ENCODE measurements around the gene TEAD4.
"Not testable (repeated sequence)": the region's sequence is repeated elsewhere in the genome, so short reads cannot be mapped to it uniquely, and the experiment has no call there.

The TEAD4 gene

GRCh38 chr12:3054374-3054773 is 95.2 kb downstream of the TEAD4 start:
- no peak for DNase-seq

GRCh38 chr12:3055026-3055703 is 96.0 kb downstream of the TEAD4 start:
- DNase-seq = no peak

DNA sequence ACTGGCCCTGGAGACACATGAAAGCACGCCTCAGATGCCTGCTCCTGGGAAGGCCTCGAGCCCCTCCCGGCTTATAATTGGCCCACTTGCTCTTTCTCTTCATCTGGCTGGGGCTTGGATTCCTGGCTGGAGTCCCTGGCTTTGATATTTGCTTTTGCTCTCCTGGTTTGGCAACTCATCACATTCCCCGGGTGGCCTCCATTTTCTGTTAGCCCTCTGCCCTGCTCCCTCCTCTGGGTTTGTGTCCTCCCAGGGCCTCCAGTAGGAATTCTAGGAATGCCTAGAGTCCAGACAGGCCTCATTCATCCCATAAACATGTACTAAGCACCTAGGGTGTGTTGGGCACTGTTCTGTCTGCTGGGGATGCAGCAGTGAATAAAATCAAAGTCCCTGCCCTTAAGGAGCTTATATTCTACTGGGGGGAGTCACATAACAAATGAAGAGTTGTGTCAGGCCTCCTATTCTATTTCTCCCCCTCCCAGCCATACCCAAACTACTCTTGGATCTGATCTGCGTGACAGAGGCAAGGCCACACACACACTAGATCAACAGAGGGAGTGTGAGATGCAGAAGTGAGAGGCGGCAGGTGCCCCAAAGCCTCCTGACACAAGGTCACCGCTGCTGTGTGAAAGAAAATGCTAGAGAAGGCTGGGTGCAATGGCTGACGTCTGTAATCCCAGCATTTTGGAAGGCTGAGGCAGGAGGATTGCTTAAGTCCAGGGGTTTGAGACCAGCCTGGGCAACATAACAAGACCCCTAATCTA is 96.7 kb downstream of the TEAD4 start:
- DNase-seq = no peak

DNA sequence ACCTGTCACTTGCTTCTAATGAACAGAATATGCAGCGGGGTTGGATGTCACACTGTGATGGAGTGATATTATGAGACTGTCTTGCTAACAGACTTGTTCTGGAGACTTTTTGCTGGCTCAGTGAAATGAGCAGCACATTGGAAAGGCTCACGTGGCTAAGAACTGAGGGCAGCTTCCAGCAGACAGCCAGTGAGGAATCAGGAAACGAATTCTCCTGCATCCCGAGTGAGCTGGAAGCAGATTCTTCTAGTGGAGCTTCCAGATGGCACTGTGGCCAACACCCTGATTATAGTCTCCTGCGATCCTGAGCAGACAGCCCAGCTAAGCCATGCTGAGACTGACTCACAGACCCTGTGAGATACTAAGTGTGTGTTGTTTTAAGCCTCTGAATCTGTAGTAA is 101.9 kb downstream of the TEAD4 start:
- DNase-seq = no peak

DNA sequence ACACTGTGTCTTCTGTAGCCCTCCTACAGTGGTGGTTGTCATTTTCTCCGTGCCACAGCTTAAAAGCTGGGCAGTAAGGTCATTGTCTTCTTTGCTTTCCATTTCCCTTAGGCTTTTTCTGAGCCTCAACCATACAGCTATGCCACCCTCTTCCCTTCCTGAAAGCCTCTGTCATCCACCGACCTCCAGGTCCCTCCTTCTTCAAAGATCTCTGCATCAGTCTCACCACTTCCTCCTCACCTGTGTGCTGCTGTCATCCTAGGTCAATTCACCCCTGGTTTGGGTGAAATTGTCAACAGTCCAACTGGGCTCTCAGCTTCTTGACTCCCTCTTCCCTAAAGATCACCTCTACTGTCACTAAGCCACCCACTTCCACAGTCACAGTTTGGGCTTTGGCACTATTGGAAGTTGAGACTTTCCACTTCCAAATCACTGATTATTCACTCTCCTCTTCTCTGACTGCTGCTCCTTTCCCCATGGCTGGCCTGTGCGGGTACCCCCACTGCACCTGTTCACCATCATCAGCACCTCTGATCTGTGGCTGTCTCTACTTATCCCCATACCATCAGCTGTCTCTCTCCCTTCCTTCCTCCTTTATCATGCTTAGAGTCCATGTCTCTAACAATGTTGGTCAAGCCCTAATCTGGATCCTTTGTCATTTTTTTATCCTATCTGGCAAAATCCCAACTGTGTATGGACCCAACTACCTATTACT is 102.5 kb downstream of the TEAD4 start:
- DNase-seq = no peak

DNA sequence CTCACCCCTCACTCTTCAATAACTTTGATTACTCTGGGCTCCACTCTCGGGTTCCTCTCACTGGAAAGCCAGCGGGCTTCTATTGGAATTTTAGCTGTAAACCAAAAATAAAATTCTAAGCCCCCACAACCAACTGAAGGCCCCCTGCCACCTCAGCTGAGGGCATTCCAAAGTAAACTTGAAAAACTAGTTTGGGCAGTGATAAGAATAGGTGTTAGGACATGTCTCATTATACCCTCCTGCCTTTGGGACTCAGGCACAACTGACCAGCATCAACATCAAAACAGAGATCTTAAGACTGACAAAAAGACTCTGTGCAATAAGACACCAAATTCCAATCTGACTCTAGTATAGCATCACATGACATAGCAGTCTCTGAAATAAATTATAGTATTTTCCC is 106.1 kb downstream of the TEAD4 start:
- no peak for DNase-seq

DNA sequence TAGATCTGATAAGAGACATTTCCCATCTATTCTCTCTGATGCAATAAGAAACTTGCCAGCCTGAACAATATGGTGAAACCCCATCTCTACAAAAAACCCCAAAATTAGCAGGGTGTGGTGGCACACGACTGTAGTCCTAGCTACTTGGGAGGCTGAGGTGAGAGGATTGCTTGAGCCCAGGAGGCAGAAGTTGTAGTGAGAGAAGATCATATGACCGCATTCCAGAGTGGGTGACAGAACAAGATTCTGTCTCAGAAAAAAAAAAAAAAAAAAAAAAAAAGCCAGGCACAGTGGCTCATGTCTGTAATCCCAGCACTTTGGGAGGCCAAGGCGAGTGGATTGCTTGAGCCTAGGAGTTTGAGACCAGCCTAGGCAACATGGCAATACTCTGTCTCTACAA is 106.6 kb downstream of the TEAD4 start:
- not testable (repeated sequence) for DNase-seq

- DNase-seq = no peak
These were observed 110.5 kb downstream of the TEAD4 start for GRCh38 chr12:3069714-3070113.

DNA sequence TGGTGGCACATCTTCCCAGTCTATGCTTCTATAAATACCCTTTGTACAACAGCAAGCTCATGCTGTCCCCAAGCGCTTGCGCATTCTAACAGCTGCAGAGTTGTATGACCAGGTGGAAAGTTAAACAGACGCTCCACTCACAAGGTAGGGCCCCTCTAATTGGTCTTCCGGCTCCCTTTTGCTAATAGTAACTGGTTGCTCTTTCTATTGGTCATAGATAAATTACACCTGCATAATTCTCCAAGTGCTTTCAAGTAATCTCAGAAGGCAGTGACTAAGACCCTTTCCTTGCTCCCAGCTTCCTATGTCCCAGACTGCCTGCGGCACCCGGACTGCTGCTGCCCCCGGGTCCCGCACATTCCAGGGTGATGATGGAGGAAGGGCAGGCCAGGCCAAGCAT is 111.9 kb downstream of the TEAD4 start:
- no peak for DNase-seq

DNA sequence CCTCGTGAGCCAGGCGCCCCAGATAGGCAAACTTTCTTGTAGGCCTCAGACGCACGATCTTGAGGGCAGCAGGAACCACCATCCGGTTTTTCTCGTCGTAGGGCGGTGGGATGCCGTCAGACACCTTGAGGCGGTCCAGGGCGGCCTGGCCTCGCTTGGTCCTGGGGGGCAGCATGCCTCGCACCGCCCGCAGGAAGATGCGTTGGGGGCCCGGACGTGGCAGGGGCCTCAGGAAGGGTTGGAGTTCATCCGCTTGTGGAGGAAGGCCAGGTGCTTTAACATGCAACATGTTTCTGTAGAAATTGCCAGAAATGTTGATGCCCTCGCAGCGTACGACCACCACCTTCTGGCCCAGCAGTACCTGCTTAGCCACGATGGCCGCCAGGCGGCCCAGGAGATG is 112.5 kb downstream of the TEAD4 start:
- no peak for DNase-seq

DNA sequence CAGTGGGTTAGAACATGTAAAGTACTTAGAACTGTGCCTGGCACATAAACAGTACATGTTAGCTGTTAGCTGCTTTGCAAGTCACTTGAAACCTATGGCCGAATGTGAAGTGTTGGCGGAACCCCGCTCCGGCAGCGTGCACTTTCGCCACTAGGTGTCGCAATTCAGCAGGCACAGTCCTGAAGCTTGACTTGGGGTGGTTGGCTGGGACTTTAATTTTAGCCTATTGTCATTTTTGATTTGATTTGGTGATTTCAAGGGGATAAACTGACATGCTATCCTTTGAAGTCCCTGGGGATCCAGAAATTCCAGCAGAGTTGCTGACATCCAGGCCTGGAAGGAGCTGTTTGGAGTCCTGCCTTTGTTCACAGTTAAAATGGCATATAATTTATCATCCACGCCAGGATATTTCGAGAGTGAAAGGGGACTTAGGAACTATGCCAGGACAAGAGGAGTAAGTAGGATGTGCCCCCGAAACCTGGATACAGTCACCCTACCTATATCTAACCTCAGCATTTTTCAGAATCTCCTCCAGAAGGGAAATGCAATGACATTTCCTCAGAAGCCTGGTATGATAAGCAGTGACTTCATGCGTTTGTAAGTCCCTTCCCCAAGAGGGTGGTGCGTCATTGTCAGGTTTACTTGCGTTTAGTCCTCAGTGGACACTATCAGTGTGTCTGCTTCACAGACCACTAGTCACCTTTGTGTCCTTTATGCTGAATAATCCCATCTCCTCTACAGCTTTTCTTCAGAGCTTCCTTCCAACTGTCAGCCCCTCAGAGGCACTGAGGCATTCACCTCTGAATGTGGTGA is 114.4 kb downstream of the TEAD4 start:
- peak; percentile 68 for DNase-seq

GRCh38 chr12:3075315-3075714 is 116.1 kb downstream of the TEAD4 start:
- DNase-seq = no peak

GRCh38 chr12:3076730-3077571 is 117.8 kb downstream of the TEAD4 start, which contains the start of gene TSPAN9:
Gene TSPAN9, plus strand, starts transcription at chr12:3077379. Its CDS starts 123,815 bp downstream, at chr12:3201194.
- DNase-seq = no peak

GRCh38 chr12:3077572-3078081 is 118.4 kb downstream of the TEAD4 start:
- no peak for DNase-seq

DNA sequence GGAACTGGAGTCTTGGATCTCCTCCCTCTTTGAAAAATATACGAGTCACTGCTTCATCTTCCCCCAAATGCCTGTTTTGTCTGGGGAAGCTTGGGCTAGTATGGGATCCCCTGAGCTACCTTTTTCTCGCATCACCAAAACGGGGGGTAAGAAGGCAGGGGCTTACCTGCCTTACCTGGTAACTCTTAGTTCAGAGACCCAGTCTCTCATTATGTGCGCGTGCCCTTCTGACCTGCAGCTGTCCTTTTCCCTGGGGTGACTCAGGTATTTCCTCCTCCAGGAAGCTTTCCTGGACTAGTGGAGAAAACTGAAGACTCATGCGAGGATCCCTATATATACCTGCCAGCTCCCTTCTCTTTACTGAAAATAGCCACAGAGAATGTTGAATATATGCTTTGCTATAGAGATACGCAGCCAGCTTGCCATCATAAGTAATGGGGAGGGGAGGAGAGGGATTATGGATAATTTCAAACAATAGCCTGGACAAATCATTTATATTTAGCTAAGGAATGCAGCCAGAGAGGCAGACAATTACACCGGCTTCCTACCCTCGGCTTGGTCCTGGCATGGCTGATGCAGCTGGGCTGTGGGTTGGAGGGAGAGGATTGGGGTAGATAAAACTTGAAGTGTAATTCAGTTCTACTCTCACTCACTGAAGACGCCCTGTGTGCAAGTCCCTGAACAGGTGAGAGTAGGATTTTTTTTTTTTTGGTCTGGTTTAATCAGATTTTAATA is 119.1 kb downstream of the TEAD4 start:
- DNase-seq = no peak

DNA sequence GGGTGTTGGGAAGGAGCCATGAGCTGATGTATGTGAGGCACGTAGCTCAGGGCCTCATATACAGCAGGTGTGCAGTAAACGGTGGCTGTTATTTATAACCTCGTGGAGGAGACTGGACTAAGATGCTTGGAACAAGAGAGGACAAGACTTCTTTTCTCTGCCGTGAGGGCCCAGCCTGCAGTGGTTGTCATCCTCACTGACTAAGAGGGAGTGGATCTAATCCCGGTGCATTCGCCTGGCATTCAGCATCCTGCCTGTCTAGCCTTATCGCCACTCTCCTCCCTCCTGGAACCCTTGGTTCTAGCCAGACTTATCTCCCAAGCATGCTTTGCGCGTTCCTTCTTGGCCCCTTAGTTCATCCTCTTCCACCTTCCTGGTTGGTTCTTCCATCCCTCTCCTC is 121.9 kb downstream of the TEAD4 start:
- DNase-seq = no peak

GRCh38 chr12:3081886-3082285 is 122.7 kb downstream of the TEAD4 start:
- DNase-seq = no peak

GRCh38 chr12:3083241-3083920 is 124.2 kb downstream of the TEAD4 start:
- no peak for DNase-seq

GRCh38 chr12:3083921-3084347 is 124.7 kb downstream of the TEAD4 start:
- no peak for DNase-seq

- DNase-seq = no peak
These were observed 125.5 kb downstream of the TEAD4 start for GRCh38 chr12:3084742-3085141.
